ENCODE measurements around the gene B3GALT6. TPM values are rescaled to one million over a fixed set of nuclear protein-coding genes. Genes with fewer than 3 reads are reported as not detected.
A peak's percentile ranks its signal among the peaks of the same experiment; 100 is the strongest.

The B3GALT6 gene
- total RNA-seq, 1 experiment from 2014 or later = 25.9 TPM

- Mint-ChIP-seq H3K36me3 (ENCODE audit: insufficient read depth, unreplicated experiment) (peaks cover 62% of the 10 kb centered on the region), H3K27me3 (ENCODE audit: unreplicated experiment) (no peaks in the 10 kb centered on the region), H3K27ac (ENCODE audit: unreplicated experiment) (no peak overlapping the region), H3K4me3 (ENCODE audit: low read depth, unreplicated experiment) (no peak overlapping the region), H3K9me3 (ENCODE audit: low read depth, unreplicated experiment) (no peaks in the 10 kb centered on the region), H3K4me1 (ENCODE audit: low read depth, unreplicated experiment) (peaks cover 8% of the 10 kb centered on the region)
- no peak for TF ChIP-seq CTCF (IDR thresholded peaks at IDR 0.05; ENCODE audit: unreplicated experiment)
- intact Hi-C loops (cut with micrococcal nuclease; ENCODE audit: unreplicated experiment) = loop anchor here (10.0 kb wide), 1 partner anchor 71 kb away; no protein-coding TSS in a partner anchor
- no peak for DNase-seq
- BruUV-seq (replicated peaks) = no TSS peak
- CTCF ChIA-PET = interaction anchor here (0.6 kb wide), 1 partner anchor 110 kb away, joined by 4 read pairs; no protein-coding TSS in a partner anchor
These were observed 4.2 kb downstream of the B3GALT6 start for GRCh38 chr1:1236176-1236763.

- Mint-ChIP-seq H3K36me3 (ENCODE audit: insufficient read depth, unreplicated experiment) (peaks cover 54% of the 10 kb centered on the region), H3K4me3 (ENCODE audit: low read depth, unreplicated experiment) (peak overlapping the region; percentile 63), H3K27me3 (ENCODE audit: unreplicated experiment) (no peaks in the 10 kb centered on the region), H3K27ac (ENCODE audit: unreplicated experiment) (peak overlapping the region; percentile 44), H3K4me1 (ENCODE audit: low read depth, unreplicated experiment) (peaks cover 8% of the 10 kb centered on the region), H3K9me3 (ENCODE audit: low read depth, unreplicated experiment) (no peaks in the 10 kb centered on the region)
- peak; percentile 46 for DNase-seq
- BruUV-seq (replicated peaks) = no TSS peak
- CTCF ChIA-PET = interaction anchor here (0.6 to 1.0 kb wide), 2 partner anchors 111 to 163 kb away, joined by 4 read pairs; partner anchors contain the start of gene RNF223
- TF ChIP-seq CTCF (IDR thresholded peaks at IDR 0.05; ENCODE audit: unreplicated experiment) = no peak
- intact Hi-C loops (cut with micrococcal nuclease; ENCODE audit: unreplicated experiment) = loop anchor here (10.0 kb wide), 1 partner anchor 72 kb away; no protein-coding TSS in a partner anchor
These were observed 5.2 kb downstream of the B3GALT6 start for GRCh38 chr1:1236945-1237873.

DNA sequence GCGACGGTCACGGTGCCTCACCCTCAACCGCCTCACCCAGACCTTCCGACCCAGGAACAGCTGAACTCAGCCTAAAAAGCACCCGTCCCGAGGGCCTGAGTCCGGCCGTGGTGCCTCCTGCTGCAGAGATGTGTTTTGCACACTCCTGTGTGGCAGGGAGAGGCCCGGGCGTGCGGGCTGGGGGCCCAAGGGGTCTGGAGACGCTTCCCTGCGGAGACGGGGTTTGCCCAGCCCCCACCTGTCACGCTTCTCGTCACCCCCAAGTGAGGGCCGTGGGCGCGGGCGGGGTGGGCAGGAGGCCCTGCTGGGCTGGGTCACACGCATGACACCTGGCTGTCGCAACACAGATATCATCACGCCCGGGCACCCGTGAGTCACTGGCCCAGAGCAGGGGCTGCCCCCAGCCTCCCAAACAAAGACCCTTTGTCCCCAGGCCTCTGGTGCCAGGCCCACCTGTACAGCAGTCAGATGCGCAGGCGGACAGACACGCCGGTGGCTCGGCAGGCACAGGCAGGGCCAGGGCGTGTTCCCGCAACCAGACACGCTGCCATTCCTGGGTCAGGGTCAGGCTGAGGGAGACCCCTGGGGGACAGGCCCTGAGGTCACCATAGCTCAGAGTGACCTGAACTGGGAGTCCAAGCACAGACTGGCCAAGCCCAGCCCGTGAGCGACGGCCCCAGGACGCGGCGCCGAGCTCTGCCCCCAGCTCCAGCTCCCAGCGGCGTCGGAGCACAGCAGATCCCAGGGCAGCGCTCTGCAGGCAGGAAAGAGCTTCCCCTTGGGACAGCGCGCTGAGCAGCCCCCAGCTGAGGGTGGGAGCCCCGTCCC is 6.1 kb downstream of the B3GALT6 start:
- H3K4me1 Mint-ChIP-seq (ENCODE audit: low read depth, unreplicated experiment) = peaks cover 8% of the 10 kb centered on the region
- intact Hi-C loops (cut with micrococcal nuclease; ENCODE audit: unreplicated experiment) = loop anchor here (10.0 kb wide), 1 partner anchor 73 kb away; no protein-coding TSS in a partner anchor
- peak overlapping the region; percentile 90 for H3K27ac Mint-ChIP-seq (ENCODE audit: unreplicated experiment)
- peaks cover 54% of the 10 kb centered on the region for H3K36me3 Mint-ChIP-seq (ENCODE audit: insufficient read depth, unreplicated experiment)
- DNase-seq = peak; percentile 89
- H3K4me3 Mint-ChIP-seq (ENCODE audit: low read depth, unreplicated experiment) = peak overlapping the region; percentile 63
- H3K9me3 Mint-ChIP-seq (ENCODE audit: low read depth, unreplicated experiment) = no peaks in the 10 kb centered on the region
- TF ChIP-seq CTCF (IDR thresholded peaks at IDR 0.05; ENCODE audit: unreplicated experiment) = no peak
- CTCF ChIA-PET = interaction anchor here (1.0 kb wide), 1 partner anchor 164 kb away, joined by 4 read pairs; the partner anchor contains the start of gene RNF223
- no peaks in the 10 kb centered on the region for H3K27me3 Mint-ChIP-seq (ENCODE audit: unreplicated experiment)
- BruUV-seq (replicated peaks) = no TSS peak

GRCh38 chr1:1238702-1239178 is 6.7 kb downstream of the B3GALT6 start:
- Mint-ChIP-seq H3K4me3 (ENCODE audit: low read depth, unreplicated experiment) (peak overlapping the region; percentile 63), H3K9me3 (ENCODE audit: low read depth, unreplicated experiment) (no peaks in the 10 kb centered on the region), H3K27me3 (ENCODE audit: unreplicated experiment) (no peaks in the 10 kb centered on the region), H3K27ac (ENCODE audit: unreplicated experiment) (peak overlapping the region; percentile 90), H3K4me1 (ENCODE audit: low read depth, unreplicated experiment) (peaks cover 4% of the 10 kb centered on the region), H3K36me3 (ENCODE audit: insufficient read depth, unreplicated experiment) (peaks cover 54% of the 10 kb centered on the region)
- no peak for TF ChIP-seq CTCF (IDR thresholded peaks at IDR 0.05; ENCODE audit: unreplicated experiment)
- DNase-seq = peak; percentile 41
- intact Hi-C loops (cut with micrococcal nuclease; ENCODE audit: unreplicated experiment) = loop anchor here (10.0 kb wide), 1 partner anchor 74 kb away; no protein-coding TSS in a partner anchor
- CTCF ChIA-PET = interaction anchor here (1.0 kb wide), 1 partner anchor 165 kb away, joined by 4 read pairs; the partner anchor contains the start of gene RNF223
- no TSS peak for BruUV-seq (replicated peaks)
